HEK293T (cell line): ENCODE results near the gene RBL2.

Experiments used
- CTCF ChIA-PET: fragments of 350-600 bp; formaldehyde crosslinking; extraction: SDS; loops from one replicate; lab custom pipeline; 2021; ENCODE audit warnings: antibody characterized with exemption, inconsistent platforms; lab: Yijun Ruan, JAX
- POLR2A ChIA-PET: fragments of 350-600 bp; formaldehyde crosslinking; extraction: SDS; loops from one replicate; lab custom pipeline; 2020; ENCODE audit warnings: antibody characterized with exemption, inconsistent platforms; lab: Yijun Ruan, JAX
- DNase-seq: peaks from one replicate; pipeline ENCODE4 v3.0.0; 2012; ENCODE audit warnings: mixed read lengths; ENCODE audit errors: extremely low spot score
- ARNT ChIP-seq: fragments of 450-650 bp; IDR thresholded peaks from 2 replicates; pipeline ENCODE4 v1.6.1; 2017; ENCODE audit warnings: mild to moderate bottlenecking
- BHLHE40 ChIP-seq: fragments of 450-650 bp; IDR thresholded peaks from 2 replicates; pipeline ENCODE4 v1.6.1; 2016; ENCODE audit warnings: mild to moderate bottlenecking, moderate library complexity, borderline replicate concordance
- CTBP1 ChIP-seq: fragments of 450-650 bp; IDR thresholded peaks from 2 replicates; pipeline ENCODE4 v1.6.1; 2016; ENCODE audit warnings: borderline replicate concordance
- ELF4 ChIP-seq: fragments of 450-650 bp; IDR thresholded peaks from 2 replicates; pipeline ENCODE4 v1.6.1; 2017; ENCODE audit warnings: antibody characterized with exemption
- FOXA1 ChIP-seq: fragments of 450-650 bp; IDR thresholded peaks from 2 replicates; pipeline ENCODE4 v1.6.1; 2016; ENCODE audit warnings: mild to moderate bottlenecking
- FOXK2 ChIP-seq: fragments of 450-650 bp; IDR thresholded peaks from 2 replicates; pipeline ENCODE4 v1.6.1; 2016; ENCODE audit warnings: mild to moderate bottlenecking
- FOXM1 ChIP-seq: fragments of 450-650 bp; IDR thresholded peaks from 2 replicates; pipeline ENCODE4 v1.6.1; 2017; ENCODE audit warnings: mild to moderate bottlenecking, borderline replicate concordance
- HDGF ChIP-seq: fragments of 450-650 bp; IDR thresholded peaks from 2 replicates; pipeline ENCODE4 v1.6.1; 2017; ENCODE audit warnings: antibody characterized with exemption, borderline replicate concordance
- L3MBTL2 ChIP-seq: fragments of 450-650 bp; conservative IDR thresholded peaks from 2 replicates; pipeline ENCODE4 v1.6.1; 2016; ENCODE audit warnings: mild to moderate bottlenecking
- LEF1 ChIP-seq: fragments of 450-650 bp; IDR thresholded peaks from 2 replicates; pipeline ENCODE4 v1.6.1; 2017; ENCODE audit warnings: mild to moderate bottlenecking, borderline replicate concordance
- NFRKB ChIP-seq: fragments of 450-650 bp; IDR thresholded peaks from 2 replicates; pipeline ENCODE4 v1.6.1; 2016; ENCODE audit warnings: mild to moderate bottlenecking, moderate library complexity
- SP1 ChIP-seq: fragments of 450-650 bp; IDR thresholded peaks from 2 replicates; pipeline ENCODE4 v1.6.1; 2017
- SUZ12 ChIP-seq: fragments of 450-650 bp; IDR thresholded peaks from 2 replicates; pipeline ENCODE4 v1.6.1; 2016; ENCODE audit warnings: mild to moderate bottlenecking
- TARDBP ChIP-seq: fragments of 450-650 bp; IDR thresholded peaks from 2 replicates; pipeline ENCODE4 v1.6.1; 2016
- ZNF384 ChIP-seq: fragments of 450-650 bp; IDR thresholded peaks from 2 replicates; pipeline ENCODE4 v1.6.1; 2016
- TF ChIP-seq, protein P1 (sequence below): fragments of 450-650 bp; IDR thresholded peaks from 2 replicates; pipeline ENCODE4 v1.6.1; 2016

The RBL2 gene

DNA sequence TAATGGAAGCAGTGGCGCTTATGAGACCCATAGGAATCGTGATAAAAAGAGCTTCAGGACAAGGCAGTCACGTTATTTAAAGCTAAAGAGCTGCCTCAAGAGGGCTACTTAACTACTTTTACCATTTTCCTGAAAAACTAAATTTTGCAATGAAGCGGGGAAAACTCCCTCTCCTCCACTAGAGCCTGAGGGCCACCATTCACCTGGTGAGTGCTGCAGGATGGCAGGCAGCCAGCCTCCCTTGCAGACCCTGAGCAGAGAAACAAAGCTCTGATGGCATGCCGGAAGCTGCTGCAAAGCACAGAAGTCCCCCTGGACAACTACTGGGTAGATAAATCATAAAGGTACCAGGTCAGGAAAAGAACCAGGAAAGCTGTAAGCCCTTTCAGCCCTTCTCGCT is 60.4 kb downstream of the RBL2 start:
- TF ChIP-seq LEF1 (no peak), SUZ12 (no peak), HDGF (no peak), CTBP1 (no peak), ZNF384 (no peak), TARDBP (no peak), FOXM1 (no peak), FOXK2 (no peak), NFRKB (no peak), SP1 (no peak), FOXA1 (no peak), ARNT (no peak), BHLHE40 (no peak), L3MBTL2 (no peak)
- TF ChIP-seq, protein P1, sequence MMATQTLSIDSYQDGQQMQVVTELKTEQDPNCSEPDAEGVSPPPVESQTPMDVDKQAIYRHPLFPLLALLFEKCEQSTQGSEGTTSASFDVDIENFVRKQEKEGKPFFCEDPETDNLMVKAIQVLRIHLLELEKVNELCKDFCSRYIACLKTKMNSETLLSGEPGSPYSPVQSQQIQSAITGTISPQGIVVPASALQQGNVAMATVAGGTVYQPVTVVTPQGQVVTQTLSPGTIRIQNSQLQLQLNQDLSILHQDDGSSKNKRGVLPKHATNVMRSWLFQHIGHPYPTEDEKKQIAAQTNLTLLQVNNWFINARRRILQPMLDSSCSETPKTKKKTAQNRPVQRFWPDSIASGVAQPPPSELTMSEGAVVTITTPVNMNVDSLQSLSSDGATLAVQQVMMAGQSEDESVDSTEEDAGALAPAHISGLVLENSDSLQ: no peak
- POLR2A ChIA-PET: no interaction called here
- CTCF ChIA-PET: interaction anchor here (0.6 kb wide), 1 partner anchor 46 kb away, joined by 7 read pairs; no protein-coding TSS in a partner anchor
- DNase-seq: no peak

DNA sequence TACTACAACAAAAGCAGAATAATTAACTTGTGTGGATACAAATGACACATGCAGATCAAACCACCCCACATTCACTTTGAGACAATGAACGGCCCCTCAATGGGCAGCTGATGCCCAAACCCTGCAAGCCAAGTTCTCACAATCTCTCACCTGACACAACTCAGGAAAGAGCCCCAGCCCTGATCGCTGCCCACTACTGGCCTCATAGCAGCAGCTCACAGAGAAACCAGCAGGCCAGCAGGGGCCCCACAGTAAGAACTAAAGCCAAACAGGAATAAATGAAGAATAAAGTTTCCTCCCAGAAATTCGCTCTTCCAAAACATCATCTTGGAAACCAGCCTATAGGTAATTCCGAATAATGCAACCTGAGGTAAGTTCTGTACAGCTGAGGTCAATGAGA is 61.1 kb downstream of the RBL2 start:
- no peak for DNase-seq
- TF ChIP-seq SP1: no peak
- no peak for TF ChIP-seq FOXM1
- TF ChIP-seq ZNF384: no peak
- no peak for TF ChIP-seq NFRKB
- TF ChIP-seq, protein P1: no peak
- TF ChIP-seq ARNT: no peak
- no peak for TF ChIP-seq BHLHE40
- TF ChIP-seq LEF1: no peak
- ChIA-PET CTCF (interaction anchor here (0.6 kb wide), 1 partner anchor 46 kb away, joined by 7 read pairs; no protein-coding TSS in a partner anchor), POLR2A (no interaction called here)

GRCh38 chr16:53498984-53499383 is 64.7 kb downstream of the RBL2 start:
- no peak for DNase-seq
- POLR2A ChIA-PET: no interaction called here
- CTCF ChIA-PET: no interaction called here
- TF ChIP-seq TARDBP (no peak), FOXA1 (no peak)

- CTCF ChIA-PET: no interaction called here
- DNase-seq: no peak
- TF ChIP-seq FOXA1 (no peak), SP1 (no peak), LEF1 (no peak), ELF4 (no peak), ZNF384 (no peak), TARDBP (no peak), CTBP1 (no peak)
- TF ChIP-seq, protein P1: no peak
- POLR2A ChIA-PET: no interaction called here
These were observed 67.1 kb downstream of the RBL2 start for GRCh38 chr16:53501216-53501859.

- ChIA-PET CTCF (interaction anchor here (0.7 kb wide), 1 partner anchor 123 kb away, joined by 3 read pairs; no protein-coding TSS in a partner anchor), POLR2A (interaction anchor here (1.2 to 1.8 kb wide), 3 partner anchors 10 to 68 kb away, joined by 4 to 7 read pairs (median 5); partner anchors contain the start of gene RBL2)
- no peak for TF ChIP-seq ARNT
- no peak for TF ChIP-seq BHLHE40
- TF ChIP-seq SP1: no peak
- TF ChIP-seq SUZ12: no peak
- TF ChIP-seq CTBP1: no peak
- TF ChIP-seq ZNF384: no peak
- DNase-seq: peak; percentile 46
These were observed 68.3 kb downstream of the RBL2 start, which contains the start of gene AKTIP for GRCh38 chr16:53502331-53503269. Gene AKTIP (minus strand): TSS chr16:53503209. CDS start chr16:53500259, 2,950 bp downstream.

DNA sequence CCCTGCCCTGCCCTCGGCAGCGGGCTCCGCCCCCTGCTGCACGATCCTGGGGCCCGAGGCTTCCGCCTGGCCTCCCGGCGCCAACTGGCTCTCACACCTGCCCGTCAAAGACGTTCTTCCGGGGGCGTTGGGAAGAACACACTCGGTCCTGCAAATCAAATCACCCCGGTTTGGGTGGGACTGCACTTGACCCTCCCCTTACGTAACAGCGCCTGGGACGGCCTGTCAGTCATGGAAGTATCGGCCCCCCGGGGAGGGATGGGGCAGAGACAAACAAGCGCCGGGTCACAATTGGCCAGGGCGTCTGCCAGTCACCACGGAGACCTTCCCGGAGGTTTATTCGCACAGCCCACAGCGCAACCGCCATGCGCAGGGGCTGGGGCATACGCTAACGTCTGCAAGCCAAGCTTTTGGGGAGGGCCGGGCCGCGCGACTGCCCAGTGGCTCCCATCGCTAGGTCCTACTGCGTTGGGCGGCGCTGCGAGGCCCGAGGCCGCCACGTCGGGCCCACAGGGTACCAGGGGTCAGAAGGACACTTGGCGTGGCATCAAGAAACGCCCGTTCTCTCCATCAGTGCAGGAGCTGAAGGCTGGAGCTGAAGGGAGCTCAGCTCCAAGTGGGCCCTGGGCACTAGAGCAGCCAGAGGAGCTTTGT is 69.1 kb downstream of the RBL2 start:
- POLR2A ChIA-PET: interaction anchor here (0.8 to 1.8 kb wide), 5 partner anchors 10 to 69 kb away, joined by 3 to 7 read pairs (median 4); partner anchors contain the start of gene RBL2
- peak; percentile 98 for DNase-seq

More for the DNA sequence above, 69.1 kb downstream of the RBL2 start:
- TF ChIP-seq HDGF: peak; percentile 84
- peak; percentile 60 for TF ChIP-seq L3MBTL2
- TF ChIP-seq, protein P1: peak; percentile 100
- no peak for TF ChIP-seq FOXK2
- CTCF ChIA-PET: no interaction called here
